IMR-90 (cell line): ENCODE measurements around the gene LDB1. TPM values are rescaled to one million over a fixed set of nuclear protein-coding genes. Genes with fewer than 3 reads are reported as not detected.

Source experiments
- ATAC-seq: fragments of 200-7000 bp; cut with Tn5 transposase; 2 replicates; pipeline ENCODE4 v1.9.1; 2020; ENCODE audit warnings: low read depth, mild to moderate bottlenecking, moderate library complexity
- BruUV-seq: library from RNA; stranded (reverse); fragments of 400-500 nt; replicated peaks from 2 replicates; lab custom pipeline; 2021; lab: Mats Ljungman, UMichigan
- CTCF ChIA-PET: fragments of 300-600 bp; formaldehyde crosslinking; extraction: SDS; loops from one replicate; lab custom pipeline; 2021; ENCODE audit warnings: antibody characterized with exemption; lab: Yijun Ruan, JAX
- POLR2A ChIA-PET: fragments of 300-600 bp; sonication (Branson Sonifier 250); formaldehyde crosslinking; loops from one replicate; lab custom pipeline; 2022; ENCODE audit warnings: antibody characterized with exemption; ENCODE audit not compliant: unreplicated experiment; lab: Charles Lee
- DNase-seq: peaks from one replicate; pipeline ENCODE4 v3.0.0; 2013
- H2AFZ ChIP-seq: replicated peaks from 2 replicates; pipeline ENCODE3; 2013; ENCODE audit warnings: low read length, mild to moderate bottlenecking; ENCODE audit not compliant: poor library complexity
- H2AK5ac ChIP-seq: 2 replicates; pipeline ENCODE4 v1.6.1; 2013; ENCODE audit warnings: low read depth, low read length, inconsistent platforms
- H2AK9ac ChIP-seq: replicated peaks from 2 replicates; pipeline ENCODE3; 2013; ENCODE audit warnings: mild to moderate bottlenecking, low read depth, low read length, moderate library complexity; ENCODE audit not compliant: poor library complexity
- H2BK120ac ChIP-seq: 2 replicates; pipeline ENCODE4 v1.6.1; 2013; ENCODE audit warnings: low read depth, low read length, inconsistent platforms
- H2BK15ac ChIP-seq: 3 replicates; pipeline ENCODE4 v1.6.1; 2013; ENCODE audit warnings: low read depth, low read length, inconsistent platforms
- H2BK20ac ChIP-seq: 2 replicates; pipeline ENCODE4 v1.6.1; 2013; ENCODE audit warnings: low read depth, mild to moderate bottlenecking, inconsistent platforms, low read length, moderate library complexity
- H2BK5ac ChIP-seq: 2 replicates; pipeline ENCODE4 v1.6.1; 2013; ENCODE audit warnings: mild to moderate bottlenecking, low read depth, low read length, inconsistent platforms; ENCODE audit not compliant: poor library complexity, severe bottlenecking
- H3K14ac ChIP-seq: replicated peaks from 2 replicates; pipeline ENCODE4 v1.6.1; 2013; ENCODE audit warnings: low read depth, low read length, inconsistent platforms
- H3K18ac ChIP-seq: 2 replicates; pipeline ENCODE4 v1.6.1; 2013; ENCODE audit warnings: low read depth, low read length, control low read depth
- H3K23ac ChIP-seq: 2 replicates; pipeline ENCODE4 v1.6.1; 2013; ENCODE audit warnings: low read depth, low read length, inconsistent platforms
- H3K27ac ChIP-seq: 2 replicates; pipeline ENCODE4 v1.5.1; 2013; ENCODE audit warnings: mild to moderate bottlenecking, control low read depth, low read length; ENCODE audit not compliant: insufficient read depth
- H3K27me3 ChIP-seq: 2 replicates; pipeline ENCODE4 v1.6.1; 2013; ENCODE audit warnings: low read length; ENCODE audit not compliant: control insufficient read depth, insufficient read depth
- H3K36me3 ChIP-seq: 2 replicates; pipeline ENCODE4 v1.6.1; 2013; ENCODE audit warnings: low read length, mixed read lengths; ENCODE audit not compliant: control insufficient read depth, insufficient read depth
- H3K4ac ChIP-seq: 2 replicates; pipeline ENCODE4 v1.6.1; 2013; ENCODE audit warnings: low read depth, low read length, inconsistent platforms
- H3K4me1 ChIP-seq: 2 replicates; pipeline ENCODE4 v1.6.1; 2013; ENCODE audit warnings: low read length, mixed read lengths; ENCODE audit not compliant: control insufficient read depth, insufficient read depth
- H3K4me2 ChIP-seq: 2 replicates; pipeline ENCODE4 v1.6.1; 2013; ENCODE audit warnings: low read depth, mild to moderate bottlenecking, control low read depth, low read length, moderate library complexity
- H3K4me3 ChIP-seq: 2 replicates; pipeline ENCODE4 v1.5.1; 2013; ENCODE audit warnings: low read depth, mild to moderate bottlenecking, control low read depth, low read length, moderate library complexity; ENCODE audit not compliant: insufficient read depth
- H3K56ac ChIP-seq: 2 replicates; pipeline ENCODE4 v1.6.1; 2013; ENCODE audit warnings: low read length, inconsistent platforms; ENCODE audit not compliant: insufficient read depth; ENCODE audit errors: extremely low read depth
- H3K79me1 ChIP-seq, 2 experiments: 2 replicates each; pipeline ENCODE4 v1.6.1; 2013; ENCODE audit warnings: low read length in 2 of 2, inconsistent platforms in 1 of 2, low read depth in 1 of 2
- H3K9ac ChIP-seq: 2 replicates; pipeline ENCODE4 v1.6.1; 2013; ENCODE audit warnings: low read depth, low read length, control low read depth
- H3K9me1 ChIP-seq: 2 replicates; pipeline ENCODE4 v1.6.1; 2013; ENCODE audit warnings: low read length, inconsistent platforms; ENCODE audit not compliant: insufficient read depth
- H3K9me3 ChIP-seq: 2 replicates; pipeline ENCODE4 v1.6.1; 2013; ENCODE audit warnings: low read length; ENCODE audit not compliant: control insufficient read depth, insufficient read depth
- H4K20me1 ChIP-seq: 2 replicates; pipeline ENCODE4 v1.6.1; 2013; ENCODE audit warnings: low read length, inconsistent platforms; ENCODE audit not compliant: insufficient read depth
- H4K5ac ChIP-seq: 2 replicates; pipeline ENCODE4 v1.6.1; 2013; ENCODE audit warnings: mild to moderate bottlenecking, low read depth, low read length, control low read depth
- H4K8ac ChIP-seq, 2 experiments: 2 replicates each; pipeline ENCODE4 v1.6.1; 2013; ENCODE audit warnings: low read depth in 2 of 2, low read length in 2 of 2, control low read depth in 1 of 2, inconsistent platforms in 1 of 2
- H4K91ac ChIP-seq: 2 replicates; pipeline ENCODE4 v1.6.1; 2013; ENCODE audit warnings: low read depth, low read length, inconsistent platforms; ENCODE audit not compliant: insufficient read depth
- BHLHE40 ChIP-seq: fragments of 150-350 bp; IDR thresholded peaks from 2 replicates; pipeline ENCODE4 v1.6.1; 2016; ENCODE audit warnings: mild to moderate bottlenecking, low read depth, low read length
- CEBPB ChIP-seq: IDR thresholded peaks from 2 replicates; pipeline ENCODE4 v1.6.1; 2012; ENCODE audit warnings: low read depth, low read length, improper control_type of control experiment
- CHD1 ChIP-seq: IDR thresholded peaks from 2 replicates; pipeline ENCODE4 v1.6.1; 2012; ENCODE audit warnings: low read depth, low read length, improper control_type of control experiment
- FOS ChIP-seq: fragments of 150-350 bp; IDR thresholded peaks from 2 replicates; pipeline ENCODE4 v1.6.1; 2016; ENCODE audit warnings: low read depth, low read length
- MAFK ChIP-seq: IDR thresholded peaks from 2 replicates; pipeline ENCODE4 v1.6.1; 2012; ENCODE audit warnings: low read depth, low read length, improper control_type of control experiment
- MAZ ChIP-seq: IDR thresholded peaks from 2 replicates; pipeline ENCODE4 v1.6.1; 2012; ENCODE audit warnings: low read depth, mild to moderate bottlenecking, low read length, improper control_type of control experiment, moderate library complexity, borderline replicate concordance
- MXI1 ChIP-seq: IDR thresholded peaks from 2 replicates; pipeline ENCODE4 v1.6.1; 2012; ENCODE audit warnings: low read depth, mild to moderate bottlenecking, low read length, moderate library complexity, borderline replicate concordance
- RAD21 ChIP-seq: IDR thresholded peaks from 2 replicates; pipeline ENCODE4 v1.6.1; 2012; ENCODE audit warnings: low read length, improper control_type of control experiment
- RCOR1 ChIP-seq: IDR thresholded peaks from 2 replicates; pipeline ENCODE4 v1.6.1; 2012; ENCODE audit warnings: mild to moderate bottlenecking, low read length, improper control_type of control experiment; ENCODE audit not compliant: insufficient replicate concordance
- RFX5 ChIP-seq: IDR thresholded peaks from 2 replicates; pipeline ENCODE4 v1.8.0; 2012; ENCODE audit warnings: low read depth, mild to moderate bottlenecking, low read length, moderate library complexity
- WGBS, 2 experiments: methylation state at CpG; one replicate each; pipeline versions ENCODE4 v1.1.5 to v1.1.7; 2013; ENCODE audit warnings: missing lambda C conversion rate in 2 of 2; ENCODE audit not compliant: insufficient read length in 1 of 2; ENCODE audit errors: extremely low coverage in 2 of 2; 5-methylcytosine and 5-hydroxymethylcytosine counted together
- dilution Hi-C: fragments of 300-500 bp; cut with HindIII; formaldehyde crosslinking; loops from one replicate; pipeline ENCODE4 v1.14.3; 2018; ENCODE audit warnings: low sequenced_read_pairs; ENCODE audit not compliant: unreplicated experiment
- in situ Hi-C: fragments of 300-500 bp; cut with MboI; formaldehyde crosslinking; loops from 3 replicates; pipeline ENCODE4 v1.14.3; 2019; ENCODE audit warnings: low sequenced_read_pairs, inconsistent platforms, mixed read lengths
- intact Hi-C: fragments of 100-400 bp; cut with micrococcal nuclease; formaldehyde crosslinking; loops from 2 replicates; pipeline ENCODE4 v1.10.0; 2022
- polyA plus RNA-seq, 3 experiments: library from polyadenylated mRNA; depleted of rRNA; stranded (reverse); fragments of >200 nt; gene quantifications; 2 replicates each; pipeline ENCODE4 v1.2.3, GENCODE V29; 2012; ENCODE audit warnings: low replicate concordance in 1 of 3
- total RNA-seq: library from RNA; depleted of rRNA; stranded (reverse); fragments of >200 nt; gene quantifications from 2 replicates; pipeline ENCODE4 v1.2.3, GENCODE V29; 2012
- TF ChIP-seq, protein P1 (sequence below): fragments of 150-350 bp; IDR thresholded peaks from 2 replicates; pipeline ENCODE4 v1.6.1; 2016; ENCODE audit warnings: low read depth, mild to moderate bottlenecking, low read length, moderate library complexity, borderline replicate concordance

Gene LDB1
- total and polyA plus RNA-seq, 2 of the 4 experiments (the other 2 are of a cell fraction) = 47.9 to 92.4 TPM

DNA sequence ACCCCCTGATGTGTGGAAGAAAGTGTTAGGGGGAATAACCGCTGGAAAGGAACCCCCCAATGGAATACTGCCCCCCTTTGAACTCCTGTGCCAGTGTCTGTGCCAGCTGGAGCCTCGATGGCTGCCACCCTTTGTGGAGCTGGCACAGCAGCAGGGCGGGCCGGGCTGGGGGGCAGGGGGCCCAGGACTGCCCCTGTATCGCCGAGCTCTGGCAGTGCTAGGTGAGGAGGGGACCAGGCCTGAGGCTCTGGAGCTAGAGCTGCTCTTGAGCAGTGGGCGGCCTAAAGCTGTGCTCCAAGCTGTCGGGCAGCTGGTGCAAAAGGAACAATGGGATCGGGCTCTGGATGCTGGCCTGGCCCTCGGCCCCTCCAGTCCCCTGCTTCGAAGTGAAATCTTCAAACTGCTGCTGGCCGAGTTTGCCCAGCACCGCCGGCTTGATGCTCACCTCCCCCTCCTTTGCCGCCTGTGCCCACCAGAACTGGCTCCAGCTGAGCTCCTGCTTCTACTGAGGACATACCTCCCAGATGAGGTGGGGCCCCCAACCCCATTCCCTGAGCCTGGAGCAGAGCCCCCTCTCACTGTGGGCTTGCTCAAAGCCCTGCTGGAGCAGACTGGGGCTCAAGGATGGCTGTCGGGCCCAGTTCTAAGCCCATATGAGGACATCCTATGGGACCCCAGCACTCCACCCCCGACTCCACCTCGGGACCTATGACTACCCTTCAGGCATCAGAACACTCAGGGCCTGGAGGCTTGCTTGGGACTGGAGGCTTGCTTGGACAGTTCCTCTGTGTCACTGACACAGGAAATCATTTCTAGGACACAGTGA lies 52.9 kb downstream of the LDB1 start (continued):
- TF ChIP-seq, protein P1, sequence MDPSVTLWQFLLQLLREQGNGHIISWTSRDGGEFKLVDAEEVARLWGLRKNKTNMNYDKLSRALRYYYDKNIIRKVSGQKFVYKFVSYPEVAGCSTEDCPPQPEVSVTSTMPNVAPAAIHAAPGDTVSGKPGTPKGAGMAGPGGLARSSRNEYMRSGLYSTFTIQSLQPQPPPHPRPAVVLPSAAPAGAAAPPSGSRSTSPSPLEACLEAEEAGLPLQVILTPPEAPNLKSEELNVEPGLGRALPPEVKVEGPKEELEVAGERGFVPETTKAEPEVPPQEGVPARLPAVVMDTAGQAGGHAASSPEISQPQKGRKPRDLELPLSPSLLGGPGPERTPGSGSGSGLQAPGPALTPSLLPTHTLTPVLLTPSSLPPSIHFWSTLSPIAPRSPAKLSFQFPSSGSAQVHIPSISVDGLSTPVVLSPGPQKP = no peak

DNA sequence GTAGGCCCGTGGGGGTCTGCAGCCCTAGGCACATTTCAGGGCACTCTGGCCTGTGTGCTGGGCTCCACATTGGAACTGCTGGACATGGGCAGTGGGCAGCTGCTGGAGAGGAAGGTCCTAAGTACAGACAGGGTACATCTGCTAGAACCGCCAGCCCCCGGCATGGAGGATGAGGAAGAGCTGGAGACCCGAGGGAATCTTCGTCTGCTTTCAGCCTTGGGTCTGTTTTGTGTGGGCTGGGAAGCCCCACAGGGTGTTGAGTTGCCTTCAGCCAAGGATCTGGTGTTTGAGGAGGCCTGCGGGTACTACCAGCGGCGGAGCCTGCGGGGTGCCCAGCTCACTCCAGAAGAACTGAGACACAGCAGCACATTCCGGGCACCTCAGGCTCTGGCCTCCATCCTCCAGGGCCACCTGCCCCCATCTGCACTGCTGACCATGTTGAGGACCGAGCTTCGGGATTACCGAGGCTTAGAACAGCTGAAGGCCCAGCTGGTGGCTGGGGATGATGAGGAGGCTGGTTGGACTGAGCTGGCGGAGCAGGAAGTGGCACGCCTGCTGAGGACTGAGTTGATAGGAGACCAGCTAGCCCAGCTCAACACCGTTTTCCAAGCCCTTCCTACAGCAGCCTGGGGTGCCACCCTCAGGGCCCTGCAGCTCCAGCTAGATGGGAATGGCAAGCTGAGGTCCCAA lies 53.6 kb downstream of the LDB1 start:
- in situ Hi-C loops = no loop called here
- TF ChIP-seq RCOR1 (no peak), MAZ (no peak), BHLHE40 (no peak), MAFK (no peak), MXI1 (no peak), CEBPB (no peak), RAD21 (no peak), FOS (no peak), RFX5 (no peak), CHD1 (no peak)
- TF ChIP-seq, protein P1 = no peak

More for the DNA sequence above, 53.6 kb downstream of the LDB1 start:
- H2BK15ac ChIP-seq = no peak overlapping the region
- H3K9me3 ChIP-seq = no peaks in the 10 kb centered on the region
- CTCF ChIA-PET = interaction anchor here (1.5 kb wide), 1 partner anchor 56 kb away, joined by 3 read pairs; no protein-coding TSS in a partner anchor
- H4K91ac ChIP-seq = no peak overlapping the region; the same call in 1 of the 2 replicates
- peaks cover 20% of the 10 kb centered on the region for H3K36me3 ChIP-seq
- BruUV-seq = no TSS peak
- H3K56ac ChIP-seq = no peak overlapping the region
- 92% methylated on average over 5 of the region's 16 CpGs; no CpG with 5 or more reads in 1 of the 2 experiments for WGBS, 2 experiments
- H3K4ac ChIP-seq = no peak overlapping the region; the same call in 1 of the 2 replicates
- peak overlapping the region; percentile 16; the same call in 1 of the 2 replicates for H3K23ac ChIP-seq
- H4K8ac ChIP-seq = peak overlapping the region in 1 of 2 experiments; percentile 55; a peak in 1 of 4 replicates
- intact Hi-C loops (no loop called here), dilution Hi-C loops (no loop called here)
- peaks cover 19% of the 10 kb centered on the region for H3K9me1 ChIP-seq
- no peaks in the 10 kb centered on the region for H3K27me3 ChIP-seq
- H4K5ac ChIP-seq = no peak overlapping the region
- POLR2A ChIA-PET = no interaction called here
- peaks cover 22% of the 10 kb centered on the region for H3K4me1 ChIP-seq
- ATAC-seq = no peak
- H2AFZ ChIP-seq = peak overlapping the region; percentile 89
- H4K20me1 ChIP-seq = peaks cover 33% of the 10 kb centered on the region
- H2AK5ac ChIP-seq = peak overlapping the region; percentile 90; the same call in 1 of the 2 replicates
- H2BK20ac ChIP-seq = no peak overlapping the region
- H3K14ac ChIP-seq = no peak overlapping the region; the same call in 1 of the 2 replicates
- peak overlapping the region; percentile 68 for H3K4me3 ChIP-seq
- H3K79me1 ChIP-seq = peaks cover 22 to 43% of the 10 kb centered on the region in 2 experiments
- no peak overlapping the region for H2BK5ac ChIP-seq
- H2BK120ac ChIP-seq = no peak overlapping the region
- H3K27ac ChIP-seq = peak overlapping the region; percentile 61; the same call in 1 of the 2 replicates
- no peak for DNase-seq
- H3K9ac ChIP-seq = peak overlapping the region; percentile 98
- H3K4me2 ChIP-seq = peak overlapping the region; percentile 97
- H3K18ac ChIP-seq = no peak overlapping the region
- peak overlapping the region; percentile 73 for H2AK9ac ChIP-seq
